Activated T-helper 1 cell treated with anti-CD3 and anti-CD28 coated beads, Interleukin-2, amount 50 U/mL, for 16 hours (primary cell): ENCODE results near the gene ITK.
A peak's percentile ranks its signal among the peaks of the same experiment; 100 is the strongest.
"Not testable (repeated sequence)": the region's sequence is repeated elsewhere in the genome, so short reads cannot be mapped to it uniquely, and the experiment has no call there.

ENCODE experiments used
- DNase-seq, 2 donors: peaks; one replicate each; pipeline ENCODE4 v3.0.0-alpha.2; 2020; ENCODE audit warnings: low read depth in 1 of 2, low spot score in 1 of 2

The ITK gene

GRCh38 chr5:157205708-157206107 lies 25.1 kb downstream of the ITK start:
- no peak for DNase-seq

GRCh38 chr5:157210652-157211051 lies 30.0 kb downstream of the ITK start:
- DNase-seq, result not testable (repeated sequence)

- no peak for DNase-seq
These were observed 31.7 kb downstream of the ITK start for GRCh38 chr5:157212307-157212706.

GRCh38 chr5:157213527-157214243 lies 33.0 kb downstream of the ITK start:
- no peak for DNase-seq

GRCh38 chr5:157214415-157214814 lies 33.8 kb downstream of the ITK start:
- no peak for DNase-seq

- DNase-seq, result no peak
These were observed 34.3 kb downstream of the ITK start for GRCh38 chr5:157214861-157215513.

- DNase-seq, result no peak
These were observed 35.0 kb downstream of the ITK start for GRCh38 chr5:157215514-157216167.

GRCh38 chr5:157216391-157217142 lies 35.9 kb downstream of the ITK start:
- no peak for DNase-seq

GRCh38 chr5:157217289-157218024 lies 36.8 kb downstream of the ITK start:
- peak in 1 of 2 donors; percentile 41 for DNase-seq

GRCh38 chr5:157219491-157220271 lies 39.0 kb downstream of the ITK start:
- no peak for DNase-seq

GRCh38 chr5:157221959-157222358 lies 41.3 kb downstream of the ITK start:
- DNase-seq, result no peak

- DNase-seq, result peak in 1 of 2 donors; percentile 56
These were observed 42.0 kb downstream of the ITK start for GRCh38 chr5:157222506-157223230.

GRCh38 chr5:157225469-157226422 lies 45.1 kb downstream of the ITK start:
- DNase-seq, result no peak

- DNase-seq, result no peak
These were observed 50.0 kb downstream of the ITK start for GRCh38 chr5:157230610-157231009.

GRCh38 chr5:157232706-157233105 lies 52.1 kb downstream of the ITK start:
- DNase-seq, result no peak

- DNase-seq, result no peak
These were observed 52.9 kb downstream of the ITK start for GRCh38 chr5:157233515-157233914.

GRCh38 chr5:157236423-157236822 lies 55.8 kb downstream of the ITK start:
- no peak for DNase-seq

GRCh38 chr5:157241483-157241882 lies 60.8 kb downstream of the ITK start:
- no peak for DNase-seq
